Erythroblast (primary cell): ENCODE results near the gene STAT4.

Experiments used
- GATA1 ChIP-seq: IDR thresholded peaks from 2 replicates; pipeline ENCODE4 v1.6.1; 2011; ENCODE audit warnings: low read depth, mild to moderate bottlenecking, control low read depth, low read length, moderate library complexity
- POLR2A ChIP-seq: IDR thresholded peaks from 2 replicates; pipeline ENCODE4 v1.6.1; 2011; ENCODE audit warnings: mild to moderate bottlenecking, low read length

GRCh38 chr2:191171708-191172355 is 21.0 kb upstream of the STAT4 start:
- no peak for TF ChIP-seq POLR2A
- TF ChIP-seq GATA1: no peak
